Measurements from ENCODE around the gene HOXD10.

The HOXD10 gene

GRCh38 chr2:176152350-176153181 lies 36.0 kb downstream of the HOXD10 start:
- DNase-seq: no peak

GRCh38 chr2:176154576-176155252 lies 38.1 kb downstream of the HOXD10 start:
- no peak for DNase-seq

- no peak for DNase-seq
Measured at GRCh38 chr2:176155356-176156044, 38.9 kb downstream of the HOXD10 start.

GRCh38 chr2:176156301-176156806 lies 39.8 kb downstream of the HOXD10 start:
- no peak for DNase-seq

GRCh38 chr2:176156807-176157498 lies 40.4 kb downstream of the HOXD10 start, which contains the start of gene HOXD3:
Gene HOXD3 (plus strand): TSS chr2:176157307. CDS start chr2:176169115, 11,808 bp downstream.
- DNase-seq: no peak

GRCh38 chr2:176157499-176158185 lies 41.1 kb downstream of the HOXD10 start:
- DNase-seq: no peak

- DNase-seq: no peak
Measured at GRCh38 chr2:176158186-176158591, 41.6 kb downstream of the HOXD10 start.

- no peak for DNase-seq
Measured at GRCh38 chr2:176158855-176159662, 42.5 kb downstream of the HOXD10 start.

- DNase-seq: no peak
Measured at GRCh38 chr2:176159663-176160250, 43.2 kb downstream of the HOXD10 start.

GRCh38 chr2:176160251-176160985 lies 43.8 kb downstream of the HOXD10 start:
- DNase-seq: no peak

GRCh38 chr2:176160986-176161824 lies 44.6 kb downstream of the HOXD10 start:
- DNase-seq: no peak

- no peak for DNase-seq
Measured at GRCh38 chr2:176161825-176162626, 45.4 kb downstream of the HOXD10 start.

- no peak for DNase-seq
Measured at GRCh38 chr2:176162911-176163671, 46.5 kb downstream of the HOXD10 start.

- DNase-seq: no peak
Measured at GRCh38 chr2:176163672-176164056, 47.1 kb downstream of the HOXD10 start.

- DNase-seq: no peak
Measured at GRCh38 chr2:176164201-176164600, 47.6 kb downstream of the HOXD10 start.

- no peak for DNase-seq
Measured at GRCh38 chr2:176164611-176165369, 48.2 kb downstream of the HOXD10 start.
